NCI-H2029 (cell line): ENCODE results near the gene SLC1A2.

ENCODE experiments used
- DNase-seq: peaks from one replicate; lab custom pipeline; 2025; lab: John Stamatoyannopoulos, UW

SLC1A2 gene

GRCh38 chr11:35302398-35302797, 117.0 kb downstream of the SLC1A2 start:
- no peak for DNase-seq

- no peak for DNase-seq
Measured at GRCh38 chr11:35298369-35298768, 121.0 kb downstream of the SLC1A2 start.

- DNase-seq: no peak
Measured at GRCh38 chr11:35295751-35296150, 123.6 kb downstream of the SLC1A2 start.

GRCh38 chr11:35293699-35294098, 125.7 kb downstream of the SLC1A2 start:
- no peak for DNase-seq

GRCh38 chr11:35293035-35293434, 126.3 kb downstream of the SLC1A2 start:
- DNase-seq: no peak

- DNase-seq: peak; percentile 4
Measured at GRCh38 chr11:35292279-35292678, 127.1 kb downstream of the SLC1A2 start.

- no peak for DNase-seq
Measured at GRCh38 chr11:35290876-35291275, 128.5 kb downstream of the SLC1A2 start.

- no peak for DNase-seq
Measured at GRCh38 chr11:35289821-35290220, 129.5 kb downstream of the SLC1A2 start.

GRCh38 chr11:35288817-35289541, 130.4 kb downstream of the SLC1A2 start:
- no peak for DNase-seq

- DNase-seq: no peak
Measured at GRCh38 chr11:35288309-35288708, 131.0 kb downstream of the SLC1A2 start.

GRCh38 chr11:35287344-35287890, 131.9 kb downstream of the SLC1A2 start:
- DNase-seq: no peak

GRCh38 chr11:35286126-35286525, 133.2 kb downstream of the SLC1A2 start:
- no peak for DNase-seq

- DNase-seq: no peak
Measured at GRCh38 chr11:35285471-35285870, 133.9 kb downstream of the SLC1A2 start.

GRCh38 chr11:35282221-35282882, 137.0 kb downstream of the SLC1A2 start:
- DNase-seq: no peak

- no peak for DNase-seq
Measured at GRCh38 chr11:35281169-35281688, 138.1 kb downstream of the SLC1A2 start.

GRCh38 chr11:35280727-35281126, 138.6 kb downstream of the SLC1A2 start:
- DNase-seq: no peak

GRCh38 chr11:35277827-35278226, 141.5 kb downstream of the SLC1A2 start:
- no peak for DNase-seq

- no peak for DNase-seq
Measured at GRCh38 chr11:35276396-35277145, 142.8 kb downstream of the SLC1A2 start.

GRCh38 chr11:35275786-35276170, 143.6 kb downstream of the SLC1A2 start:
- DNase-seq: no peak

- peak; percentile 75 for DNase-seq
Measured at GRCh38 chr11:35274909-35275785, 144.2 kb downstream of the SLC1A2 start.

GRCh38 chr11:35272391-35272902, 146.9 kb downstream of the SLC1A2 start:
- DNase-seq: no peak
